ENCODE results near the gene GRIN3A. TPM values are rescaled to one million over a fixed set of nuclear protein-coding genes. Genes with fewer than 3 reads are reported as not detected.
"Not testable (repeated sequence)": the region's sequence is repeated elsewhere in the genome, so short reads cannot be mapped to it uniquely, and the experiment has no call there.

Gene GRIN3A
- total RNA-seq, 6 donors from 2014 or later, result 0.06 to 0.10 (median 0.07) TPM; not detected in 3

DNA sequence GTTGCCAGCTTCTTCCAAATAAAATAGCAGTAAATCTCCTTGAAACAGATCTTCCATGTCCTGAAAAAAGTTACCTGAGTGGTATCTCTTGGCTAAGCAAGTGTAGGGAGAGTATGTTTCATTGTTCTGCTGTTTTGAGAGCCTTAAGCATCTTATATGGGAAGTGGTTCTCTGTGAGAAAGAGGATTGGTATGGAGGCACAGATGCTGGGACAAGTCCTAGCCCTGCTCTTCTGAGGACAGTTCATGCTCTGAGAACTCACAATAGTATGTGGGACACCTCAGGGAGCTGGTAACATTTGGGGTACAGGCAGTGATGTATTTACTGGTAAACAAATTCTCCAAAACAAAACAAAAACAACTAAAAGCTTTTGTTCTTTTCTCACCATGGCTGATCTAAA is 145.7 kb downstream of the GRIN3A start:
- H3K4me3 ChIP-seq, result no peak overlapping the region
- no peak for ATAC-seq (ENCODE audit: low FRiP score in 2 of 2)
- TF ChIP-seq, protein P1, sequence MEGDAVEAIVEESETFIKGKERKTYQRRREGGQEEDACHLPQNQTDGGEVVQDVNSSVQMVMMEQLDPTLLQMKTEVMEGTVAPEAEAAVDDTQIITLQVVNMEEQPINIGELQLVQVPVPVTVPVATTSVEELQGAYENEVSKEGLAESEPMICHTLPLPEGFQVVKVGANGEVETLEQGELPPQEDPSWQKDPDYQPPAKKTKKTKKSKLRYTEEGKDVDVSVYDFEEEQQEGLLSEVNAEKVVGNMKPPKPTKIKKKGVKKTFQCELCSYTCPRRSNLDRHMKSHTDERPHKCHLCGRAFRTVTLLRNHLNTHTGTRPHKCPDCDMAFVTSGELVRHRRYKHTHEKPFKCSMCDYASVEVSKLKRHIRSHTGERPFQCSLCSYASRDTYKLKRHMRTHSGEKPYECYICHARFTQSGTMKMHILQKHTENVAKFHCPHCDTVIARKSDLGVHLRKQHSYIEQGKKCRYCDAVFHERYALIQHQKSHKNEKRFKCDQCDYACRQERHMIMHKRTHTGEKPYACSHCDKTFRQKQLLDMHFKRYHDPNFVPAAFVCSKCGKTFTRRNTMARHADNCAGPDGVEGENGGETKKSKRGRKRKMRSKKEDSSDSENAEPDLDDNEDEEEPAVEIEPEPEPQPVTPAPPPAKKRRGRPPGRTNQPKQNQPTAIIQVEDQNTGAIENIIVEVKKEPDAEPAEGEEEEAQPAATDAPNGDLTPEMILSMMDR (IDR thresholded peaks at IDR 0.05), result no peak
- no peak for TF ChIP-seq POLR2A (IDR thresholded peaks at IDR 0.05)
- TF ChIP-seq EP300 (IDR thresholded peaks at IDR 0.05), result no peak

DNA sequence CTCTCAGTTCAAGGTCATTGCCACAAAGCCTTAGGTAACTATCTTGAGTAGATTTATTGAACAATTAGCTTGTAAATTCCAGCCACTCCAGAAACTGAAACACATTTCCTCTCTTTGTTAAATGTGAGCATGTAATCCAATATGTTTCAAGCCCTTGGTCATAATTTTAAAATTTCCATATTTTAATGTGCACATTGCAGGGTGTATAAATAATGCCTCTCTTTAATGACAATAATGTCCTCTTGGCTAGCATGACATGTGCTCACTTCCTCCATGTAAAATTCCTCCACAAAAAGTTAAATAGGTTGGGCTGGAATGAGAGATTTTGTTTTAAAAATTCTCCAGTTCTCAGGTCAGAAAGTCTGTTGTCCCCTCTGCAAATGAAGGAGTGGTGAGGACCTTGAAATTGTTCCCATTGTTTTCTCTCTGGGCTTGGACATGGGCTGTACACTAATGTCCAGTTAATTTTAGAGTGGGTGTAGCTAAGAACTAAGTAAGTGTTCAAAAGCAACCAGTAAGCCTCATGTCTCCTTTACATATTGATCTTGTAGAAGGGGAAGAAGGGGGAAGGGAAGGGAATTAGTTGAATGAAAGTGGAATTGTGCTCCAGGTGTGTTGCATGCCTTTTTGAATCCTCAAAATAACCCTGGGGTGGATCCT is 146.5 kb downstream of the GRIN3A start:
- Histone ChIP-seq H3K4me3 (no peak overlapping the region), H3K36me3 (no peaks in the 10 kb centered on the region), H3K27ac (no peak overlapping the region), H3K27me3 (no peaks in the 10 kb centered on the region), H3K9me3 (no peaks in the 10 kb centered on the region), H3K4me1 (no peaks in the 10 kb centered on the region)
- TF ChIP-seq POLR2A (IDR thresholded peaks at IDR 0.05) (no peak), POLR2AphosphoS5 (IDR thresholded peaks at IDR 0.05) (no peak), EP300 (IDR thresholded peaks at IDR 0.05) (no peak)
- TF ChIP-seq, protein P1 (IDR thresholded peaks at IDR 0.05), result no peak
- DNase-seq (no peak), ATAC-seq (ENCODE audit: low FRiP score in 2 of 2) (no peak)

More for the DNA sequence above, 145.7 kb downstream of the GRIN3A start:
- Histone ChIP-seq H3K4me1 (no peaks in the 10 kb centered on the region), H3K27ac (no peak overlapping the region), H3K36me3 (no peaks in the 10 kb centered on the region), H3K9me3 (no peaks in the 10 kb centered on the region), H3K27me3 (no peaks in the 10 kb centered on the region)
- no peak for DNase-seq

DNA sequence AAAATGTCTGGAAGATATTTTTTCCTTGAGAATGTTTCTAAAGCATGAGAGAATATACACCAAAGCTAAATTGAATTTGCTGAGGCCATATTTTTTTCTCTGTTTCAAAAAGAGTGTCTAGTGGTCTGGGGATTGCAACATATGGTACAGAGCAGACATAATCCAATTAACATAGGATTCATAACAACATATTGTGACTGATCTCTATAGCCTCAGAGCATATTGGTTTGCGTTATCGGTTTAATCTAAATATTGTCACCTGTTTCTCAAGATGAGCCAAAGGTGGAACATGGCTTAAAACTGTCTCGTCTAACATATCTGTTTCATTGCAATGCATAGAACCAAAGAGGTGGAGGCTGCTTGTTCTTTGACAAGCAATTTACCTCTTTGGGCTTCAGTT is 147.5 kb downstream of the GRIN3A start:
- H3K9me3 ChIP-seq, result no peaks in the 10 kb centered on the region
- no peak overlapping the region for H3K27ac ChIP-seq
- no peak for ATAC-seq (ENCODE audit: low FRiP score in 2 of 2)
- H3K27me3 ChIP-seq, result no peaks in the 10 kb centered on the region
- H3K36me3 ChIP-seq, result no peaks in the 10 kb centered on the region
- no peak overlapping the region for H3K4me3 ChIP-seq
- 88 to 94% methylated on average over 3 of the region's 3 CpGs for WGBS, 2 donors
- DNase-seq, result no peak
- H3K4me1 ChIP-seq, result no peaks in the 10 kb centered on the region
- TF ChIP-seq POLR2A (IDR thresholded peaks at IDR 0.05) (no peak), POLR2AphosphoS5 (IDR thresholded peaks at IDR 0.05) (no peak), EP300 (IDR thresholded peaks at IDR 0.05) (no peak)
- TF ChIP-seq, protein P1 (IDR thresholded peaks at IDR 0.05), result no peak

DNA sequence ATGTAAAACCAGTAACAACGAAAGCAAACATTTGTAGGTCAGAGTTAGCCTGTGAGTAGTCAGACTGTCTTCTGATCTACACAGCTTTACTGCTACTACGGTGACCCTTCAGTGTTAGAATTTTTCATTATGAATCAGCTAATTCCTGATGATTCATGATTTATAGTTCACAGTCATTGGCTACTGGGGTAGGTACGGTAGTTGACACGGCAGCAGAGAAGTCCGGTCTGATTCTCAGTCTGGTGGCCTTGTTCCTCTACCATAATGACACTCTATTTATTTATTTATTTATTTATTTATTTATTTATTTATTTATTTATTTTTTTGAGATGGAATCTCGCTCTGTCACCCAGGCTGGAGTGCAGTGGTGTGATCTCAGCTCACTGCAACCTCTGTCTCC is 148.4 kb downstream of the GRIN3A start:
- not testable (repeated sequence) for H3K27me3 ChIP-seq; H3K4me3 ChIP-seq; H3K36me3 ChIP-seq; H3K9me3 ChIP-seq; ATAC-seq (ENCODE audit: low FRiP score in 2 of 2); DNase-seq; H3K4me1 ChIP-seq; H3K27ac ChIP-seq
- WGBS, 2 donors, result 80 to 86% methylated on average over 6 of the region's 6 CpGs

DNA sequence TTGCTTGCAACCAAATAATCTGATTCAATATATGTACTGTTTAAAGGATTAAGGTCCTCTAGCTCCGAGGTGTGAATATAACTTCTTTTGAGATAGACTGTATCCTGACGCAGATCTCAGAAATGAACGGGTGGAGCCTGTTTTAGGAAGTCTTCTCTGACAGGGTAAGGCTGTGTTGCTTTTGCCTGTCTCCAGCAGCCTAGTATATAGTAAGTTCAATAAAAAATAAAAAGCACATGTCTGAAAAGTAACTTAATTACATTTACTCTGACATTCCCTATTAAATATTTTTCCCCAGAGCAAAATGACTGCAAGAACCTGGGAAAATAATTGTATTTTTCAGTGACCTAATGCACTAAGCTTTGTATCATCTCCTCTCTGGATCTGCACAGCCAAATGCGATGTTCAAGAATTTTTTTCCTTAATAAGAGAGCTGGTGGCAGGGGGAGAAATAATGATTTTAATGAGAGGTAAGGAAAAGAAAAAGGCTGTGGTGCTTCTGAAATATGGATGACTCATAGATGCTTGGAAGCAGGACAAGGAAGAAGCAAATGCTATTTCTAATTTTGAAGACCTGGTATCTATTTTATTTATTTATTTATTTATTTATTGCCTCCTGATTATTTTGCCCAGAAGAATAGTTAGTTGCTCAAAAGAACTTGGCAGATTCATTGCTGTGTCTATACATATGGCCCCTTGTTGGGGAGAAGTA is 151.0 kb downstream of the GRIN3A start:
- TF ChIP-seq, protein P1 (IDR thresholded peaks at IDR 0.05), result no peak
- no peak for TF ChIP-seq POLR2AphosphoS5 (IDR thresholded peaks at IDR 0.05)
- TF ChIP-seq EP300 (IDR thresholded peaks at IDR 0.05), result no peak
- no peak for TF ChIP-seq POLR2A (IDR thresholded peaks at IDR 0.05)
- H3K27me3 ChIP-seq, result no peaks in the 10 kb centered on the region
- 84% methylated on average over 4 of the region's 4 CpGs for WGBS, 2 donors
- H3K9me3 ChIP-seq, result no peaks in the 10 kb centered on the region
- ATAC-seq (ENCODE audit: low FRiP score in 2 of 2) (no peak), DNase-seq (no peak)
- no peak overlapping the region for H3K27ac ChIP-seq
- no peak overlapping the region for H3K4me3 ChIP-seq
- no peaks in the 10 kb centered on the region for H3K4me1 ChIP-seq
- no peaks in the 10 kb centered on the region for H3K36me3 ChIP-seq
